AG09319 (cell line): Measurements from ENCODE around the gene RPS6KA3.
"Not testable (repeated sequence)": the region's sequence is repeated elsewhere in the genome, so short reads cannot be mapped to it uniquely, and the experiment has no call there.

Experiments
- DNase-seq: peaks from one replicate; pipeline ENCODE4 v3.0.0-alpha.2; 2010; ENCODE audit warnings: low read depth; ENCODE audit errors: extremely low read depth
- CTCF ChIP-seq: IDR thresholded peaks from 2 replicates; pipeline ENCODE4 v1.5.1; 2011; ENCODE audit warnings: low read depth, mild to moderate bottlenecking, inconsistent platforms, low read length, moderate library complexity

Gene RPS6KA3

GRCh38 chrX:20251691-20252090 is 15.0 kb downstream of the RPS6KA3 start:
- TF ChIP-seq CTCF, result no peak
- DNase-seq, result no peak

- not testable (repeated sequence) for DNase-seq
Observed at GRCh38 chrX:20250146-20250545, 16.6 kb downstream of the RPS6KA3 start.

- no peak for DNase-seq
- TF ChIP-seq CTCF, result no peak
Observed at GRCh38 chrX:20248592-20249192, 18.0 kb downstream of the RPS6KA3 start.

- TF ChIP-seq CTCF, result no peak
- no peak for DNase-seq
Observed at GRCh38 chrX:20244931-20245330, 21.8 kb downstream of the RPS6KA3 start.

GRCh38 chrX:20240201-20240600 is 26.5 kb downstream of the RPS6KA3 start:
- no peak for TF ChIP-seq CTCF
- DNase-seq, result no peak

GRCh38 chrX:20237864-20238263 is 28.8 kb downstream of the RPS6KA3 start:
- no peak for TF ChIP-seq CTCF
- no peak for DNase-seq

- TF ChIP-seq CTCF, result no peak
- no peak for DNase-seq
Observed at GRCh38 chrX:20235755-20236154, 31.0 kb downstream of the RPS6KA3 start.

- TF ChIP-seq CTCF, result no peak
- DNase-seq, result no peak
Observed at GRCh38 chrX:20233336-20233735, 33.4 kb downstream of the RPS6KA3 start.
